ENCODE measurements around the gene ZFP36.

DNA sequence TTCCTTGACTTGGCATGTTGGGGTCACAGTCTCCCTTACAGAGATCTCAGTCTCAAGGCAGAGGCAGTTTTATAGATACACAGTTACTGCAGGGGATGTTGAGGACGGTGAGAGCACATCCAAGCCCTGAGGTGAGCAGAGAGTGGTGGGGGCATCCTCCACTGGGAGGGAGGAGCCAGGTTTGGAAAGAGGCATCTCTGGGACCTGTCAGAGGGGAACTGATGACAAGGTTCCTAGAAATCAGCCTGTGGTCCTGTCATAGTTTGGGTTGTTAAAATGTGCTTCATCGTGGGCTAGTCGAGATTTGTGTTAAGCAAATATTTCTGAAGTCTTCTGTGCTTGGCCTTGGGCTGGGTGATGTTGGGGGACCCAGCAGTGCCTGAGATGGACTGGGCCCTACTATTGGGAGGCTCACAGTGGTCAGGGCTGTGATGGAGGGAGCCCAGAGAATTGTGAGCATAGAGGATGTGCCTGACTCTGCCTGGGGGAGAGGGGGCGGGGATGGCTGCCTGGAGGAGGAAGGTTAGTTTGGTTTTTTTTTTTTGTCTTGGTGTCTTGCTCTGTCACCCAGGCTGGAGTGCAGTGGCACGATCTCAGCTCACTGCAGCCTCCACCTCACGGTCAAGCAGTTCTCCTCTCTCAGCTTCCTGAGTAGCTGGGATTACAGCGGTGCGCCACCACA is 42.6 kb downstream of the ZFP36 start:
- TF ChIP-seq, protein P1, sequence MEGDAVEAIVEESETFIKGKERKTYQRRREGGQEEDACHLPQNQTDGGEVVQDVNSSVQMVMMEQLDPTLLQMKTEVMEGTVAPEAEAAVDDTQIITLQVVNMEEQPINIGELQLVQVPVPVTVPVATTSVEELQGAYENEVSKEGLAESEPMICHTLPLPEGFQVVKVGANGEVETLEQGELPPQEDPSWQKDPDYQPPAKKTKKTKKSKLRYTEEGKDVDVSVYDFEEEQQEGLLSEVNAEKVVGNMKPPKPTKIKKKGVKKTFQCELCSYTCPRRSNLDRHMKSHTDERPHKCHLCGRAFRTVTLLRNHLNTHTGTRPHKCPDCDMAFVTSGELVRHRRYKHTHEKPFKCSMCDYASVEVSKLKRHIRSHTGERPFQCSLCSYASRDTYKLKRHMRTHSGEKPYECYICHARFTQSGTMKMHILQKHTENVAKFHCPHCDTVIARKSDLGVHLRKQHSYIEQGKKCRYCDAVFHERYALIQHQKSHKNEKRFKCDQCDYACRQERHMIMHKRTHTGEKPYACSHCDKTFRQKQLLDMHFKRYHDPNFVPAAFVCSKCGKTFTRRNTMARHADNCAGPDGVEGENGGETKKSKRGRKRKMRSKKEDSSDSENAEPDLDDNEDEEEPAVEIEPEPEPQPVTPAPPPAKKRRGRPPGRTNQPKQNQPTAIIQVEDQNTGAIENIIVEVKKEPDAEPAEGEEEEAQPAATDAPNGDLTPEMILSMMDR (conservative IDR thresholded peaks at IDR 0.05): no peak
- TF ChIP-seq EZH2 (IDR thresholded peaks at IDR 0.05; ENCODE audit: low read depth): no peak
